ENCODE measurements around the gene NDUFV1.
"Not testable (repeated sequence)": the region's sequence is repeated elsewhere in the genome, so short reads cannot be mapped to it uniquely, and the experiment has no call there.

DNA sequence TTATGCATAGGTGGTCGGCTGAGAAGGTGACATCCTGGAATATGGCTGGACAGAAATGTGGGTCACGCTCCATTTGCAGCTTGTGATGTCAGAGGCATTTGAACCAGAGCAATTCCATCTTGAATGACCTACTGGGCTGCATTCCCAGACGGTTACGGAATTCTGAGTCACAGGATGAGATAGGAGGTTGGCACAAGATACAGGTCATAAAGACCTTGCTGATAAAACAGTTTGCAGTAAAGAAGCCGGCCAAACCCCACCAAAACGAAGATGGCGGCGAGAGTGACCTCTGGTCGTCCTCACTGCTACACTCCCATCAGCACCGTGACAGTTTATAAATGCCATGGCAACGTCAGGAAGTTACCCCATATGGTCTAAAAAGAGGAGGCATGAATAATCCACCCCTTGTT lies 43.0 kb upstream of the NDUFV1 start:
- TF ChIP-seq ZFP3 (CRISPR knock-in tag; IDR thresholded peaks at IDR 0.05) (peak; percentile 92), ZC3H10 (CRISPR knock-in tag; IDR thresholded peaks at IDR 0.05) (0 out of 2 replicates have a peak, but pooled peaks have one; percentile 31), SNAI2 (CRISPR knock-in tag; IDR thresholded peaks at IDR 0.05) (peak; percentile 99), OSR1 (CRISPR knock-in tag; IDR thresholded peaks at IDR 0.05) (0 out of 2 replicates have a peak, but pooled peaks have one; percentile 17)
- TF ChIP-seq, protein P1, sequence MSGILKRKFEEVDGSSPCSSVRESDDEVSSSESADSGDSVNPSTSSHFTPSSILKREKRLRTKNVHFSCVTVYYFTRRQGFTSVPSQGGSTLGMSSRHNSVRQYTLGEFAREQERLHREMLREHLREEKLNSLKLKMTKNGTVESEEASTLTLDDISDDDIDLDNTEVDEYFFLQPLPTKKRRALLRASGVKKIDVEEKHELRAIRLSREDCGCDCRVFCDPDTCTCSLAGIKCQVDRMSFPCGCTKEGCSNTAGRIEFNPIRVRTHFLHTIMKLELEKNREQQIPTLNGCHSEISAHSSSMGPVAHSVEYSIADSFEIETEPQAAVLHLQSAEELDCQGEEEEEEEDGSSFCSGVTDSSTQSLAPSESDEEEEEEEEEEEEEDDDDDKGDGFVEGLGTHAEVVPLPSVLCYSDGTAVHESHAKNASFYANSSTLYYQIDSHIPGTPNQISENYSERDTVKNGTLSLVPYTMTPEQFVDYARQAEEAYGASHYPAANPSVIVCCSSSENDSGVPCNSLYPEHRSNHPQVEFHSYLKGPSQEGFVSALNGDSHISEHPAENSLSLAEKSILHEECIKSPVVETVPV (CRISPR knock-in tag; IDR thresholded peaks at IDR 0.05): 0 out of 2 replicates have a peak, but pooled peaks have one; percentile 43
- TF ChIP-seq PPARA (CRISPR knock-in tag; IDR thresholded peaks at IDR 0.05; ENCODE audit: borderline replicate concordance); ARNTL (CRISPR knock-in tag; IDR thresholded peaks at IDR 0.05; ENCODE audit: borderline replicate concordance, low read depth); ZNF8 (CRISPR knock-in tag; IDR thresholded peaks at IDR 0.05): not testable (repeated sequence)
- TF ChIP-seq, protein P2, sequence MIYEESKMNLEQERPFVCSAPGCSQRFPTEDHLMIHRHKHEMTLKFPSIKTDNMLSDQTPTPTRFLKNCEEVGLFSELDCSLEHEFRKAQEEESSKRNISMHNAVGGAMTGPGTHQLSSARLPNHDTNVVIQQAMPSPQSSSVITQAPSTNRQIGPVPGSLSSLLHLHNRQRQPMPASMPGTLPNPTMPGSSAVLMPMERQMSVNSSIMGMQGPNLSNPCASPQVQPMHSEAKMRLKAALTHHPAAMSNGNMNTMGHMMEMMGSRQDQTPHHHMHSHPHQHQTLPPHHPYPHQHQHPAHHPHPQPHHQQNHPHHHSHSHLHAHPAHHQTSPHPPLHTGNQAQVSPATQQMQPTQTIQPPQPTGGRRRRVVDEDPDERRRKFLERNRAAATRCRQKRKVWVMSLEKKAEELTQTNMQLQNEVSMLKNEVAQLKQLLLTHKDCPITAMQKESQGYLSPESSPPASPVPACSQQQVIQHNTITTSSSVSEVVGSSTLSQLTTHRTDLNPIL (CRISPR knock-in tag; IDR thresholded peaks at IDR 0.05; ENCODE audit: low read depth): peak; percentile 95
- TF ChIP-seq, protein P3, sequence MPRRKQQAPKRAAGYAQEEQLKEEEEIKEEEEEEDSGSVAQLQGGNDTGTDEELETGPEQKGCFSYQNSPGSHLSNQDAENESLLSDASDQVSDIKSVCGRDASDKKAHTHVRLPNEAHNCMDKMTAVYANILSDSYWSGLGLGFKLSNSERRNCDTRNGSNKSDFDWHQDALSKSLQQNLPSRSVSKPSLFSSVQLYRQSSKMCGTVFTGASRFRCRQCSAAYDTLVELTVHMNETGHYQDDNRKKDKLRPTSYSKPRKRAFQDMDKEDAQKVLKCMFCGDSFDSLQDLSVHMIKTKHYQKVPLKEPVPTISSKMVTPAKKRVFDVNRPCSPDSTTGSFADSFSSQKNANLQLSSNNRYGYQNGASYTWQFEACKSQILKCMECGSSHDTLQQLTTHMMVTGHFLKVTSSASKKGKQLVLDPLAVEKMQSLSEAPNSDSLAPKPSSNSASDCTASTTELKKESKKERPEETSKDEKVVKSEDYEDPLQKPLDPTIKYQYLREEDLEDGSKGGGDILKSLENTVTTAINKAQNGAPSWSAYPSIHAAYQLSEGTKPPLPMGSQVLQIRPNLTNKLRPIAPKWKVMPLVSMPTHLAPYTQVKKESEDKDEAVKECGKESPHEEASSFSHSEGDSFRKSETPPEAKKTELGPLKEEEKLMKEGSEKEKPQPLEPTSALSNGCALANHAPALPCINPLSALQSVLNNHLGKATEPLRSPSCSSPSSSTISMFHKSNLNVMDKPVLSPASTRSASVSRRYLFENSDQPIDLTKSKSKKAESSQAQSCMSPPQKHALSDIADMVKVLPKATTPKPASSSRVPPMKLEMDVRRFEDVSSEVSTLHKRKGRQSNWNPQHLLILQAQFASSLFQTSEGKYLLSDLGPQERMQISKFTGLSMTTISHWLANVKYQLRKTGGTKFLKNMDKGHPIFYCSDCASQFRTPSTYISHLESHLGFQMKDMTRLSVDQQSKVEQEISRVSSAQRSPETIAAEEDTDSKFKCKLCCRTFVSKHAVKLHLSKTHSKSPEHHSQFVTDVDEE (CRISPR knock-in tag; IDR thresholded peaks at IDR 0.05): 0 out of 2 replicates have a peak, but pooled peaks have one; percentile 48
